HCT116 (cell line): ENCODE results near the gene LCE6A. TPM values are rescaled to one million over a fixed set of nuclear protein-coding genes. Genes with fewer than 3 reads are reported as not detected.

ENCODE experiments used
- ATAC-seq: fragments of 200-7000 bp; cut with Tn5 transposase; 2 replicates; pipeline ENCODE4 v1.9.1; 2020; ENCODE audit warnings: mild to moderate bottlenecking, moderate library complexity
- BruUV-seq: library from RNA; stranded (reverse); fragments of 400-500 nt; replicated peaks from 2 replicates; lab custom pipeline; 2021; lab: Mats Ljungman, UMichigan
- CTCF ChIA-PET: fragments of 300-600 bp; sonication (Branson Sonifier 250); formaldehyde crosslinking; loops from one replicate; lab custom pipeline; 2021; ENCODE audit warnings: antibody characterized with exemption; lab: Charles Lee
- POLR2A ChIA-PET: fragments of 300-600, 350-600 bp; sonication (Branson Sonifier 250); formaldehyde crosslinking; loops from one replicate; lab custom pipeline; 2021; ENCODE audit warnings: antibody characterized with exemption; lab: Charles Lee
- RAD21 ChIA-PET, 2 experiments: fragments of 300-600 bp; sonication (Branson Sonifier 250); formaldehyde crosslinking; loops; one replicate each; lab custom pipeline; 2023; ENCODE audit warnings: low total read pairs in 2 of 2; ENCODE audit not compliant: uncharacterized antibody in 2 of 2, unreplicated experiment in 2 of 2, low non-redundant PET in 1 of 2; lab: Charles Lee
- DNase-seq: peaks from one replicate; pipeline ENCODE4 v3.0.0-alpha.2; 2010; ENCODE audit warnings: low read depth, low spot score
- H2AFZ ChIP-seq: fragments of 200-600 bp; shearing (Covaris generic), sonication (generic); 2 replicates; pipeline ENCODE4 v1.6.1; 2017; ENCODE audit warnings: low read depth, mixed run types, mixed read lengths, antibody characterized with exemption, low read length; ENCODE audit not compliant: poor library complexity, severe bottlenecking
- H3K27ac ChIP-seq: 2 replicates; pipeline ENCODE4 v1.5.1; 2012; ENCODE audit warnings: low read depth, low read length
- H3K27me3 ChIP-seq: fragments of 200-600 bp; sonication (generic); 2 replicates; pipeline ENCODE4 v1.6.1; 2016; ENCODE audit warnings: mixed run types, low read length, mixed read lengths; ENCODE audit not compliant: insufficient read depth
- H3K36me3 ChIP-seq, 2 experiments: fragments of 200-500 bp in 1 of 2; fragments of 200-600 bp in 1 of 2; sonication (Bioruptor generic) in 1 of 2; sonication (generic) in 1 of 2; 2 replicates each; pipeline versions ENCODE4 v1.5.1 to v1.6.1; 2014 to 2016; ENCODE audit warnings: low read length in 2 of 2, inconsistent platforms in 1 of 2, mixed read lengths in 1 of 2, mixed run types in 1 of 2; ENCODE audit not compliant: insufficient read depth in 2 of 2, control insufficient read depth in 1 of 2
- H3K4me1 ChIP-seq, 2 experiments: fragments of 200-600 bp in 1 of 2; sonication (generic) in 1 of 2; 2 replicates each; pipeline versions ENCODE4 v1.5.1 to v1.6.1; 2012 to 2017; ENCODE audit warnings: low read length in 2 of 2, inconsistent platforms in 1 of 2, mild to moderate bottlenecking in 1 of 2, mixed read lengths in 1 of 2, mixed run types in 1 of 2, moderate library complexity in 1 of 2; ENCODE audit not compliant: insufficient read depth in 2 of 2, control insufficient read depth in 1 of 2
- H3K4me2 ChIP-seq: fragments of 200-600 bp; sonication (generic); 2 replicates; pipeline ENCODE4 v1.6.1; 2017; ENCODE audit warnings: mixed run types, low read length, mixed read lengths
- H3K4me3 ChIP-seq, 2 experiments: fragments of 200-600 bp in 1 of 2; sonication (generic) in 1 of 2; replicated peaks in 1 of 2; 2 replicates each; pipeline ENCODE4 v1.5.1; 2011 to 2016; ENCODE audit warnings: low read length in 2 of 2, control low read depth in 1 of 2, low read depth in 1 of 2, mild to moderate bottlenecking in 1 of 2, mixed read lengths in 1 of 2, mixed run types in 1 of 2
- H3K79me2 ChIP-seq: fragments of 200-600 bp; sonication (generic); 2 replicates; pipeline ENCODE4 v1.6.1; 2017; ENCODE audit warnings: mild to moderate bottlenecking, mixed run types, low read length, moderate library complexity, mixed read lengths; ENCODE audit not compliant: insufficient read depth
- H3K9ac ChIP-seq: fragments of 200-600 bp; sonication (generic); 2 replicates; pipeline ENCODE4 v1.6.1; 2016; ENCODE audit warnings: low read length, mixed read lengths
- H3K9me2 ChIP-seq: fragments of 200-600 bp; sonication (generic), shearing (Covaris generic); 2 replicates; pipeline ENCODE4 v1.6.1; 2017; ENCODE audit warnings: mixed run types, mild to moderate bottlenecking, moderate library complexity; ENCODE audit not compliant: insufficient read depth
- H3K9me3 ChIP-seq, 2 experiments: fragments of 200-500 bp in 1 of 2; fragments of 200-600 bp in 1 of 2; sonication (Bioruptor generic) in 1 of 2; sonication (generic) in 1 of 2; 2 replicates each; pipeline ENCODE4 v1.6.1; 2014 to 2017; ENCODE audit warnings: low read length in 2 of 2, mixed read lengths in 2 of 2, inconsistent platforms in 1 of 2, low read depth in 1 of 2, mild to moderate bottlenecking in 1 of 2, mixed run types in 1 of 2, moderate library complexity in 1 of 2; ENCODE audit not compliant: control insufficient read depth in 1 of 2, insufficient read depth in 1 of 2
- H4K20me1 ChIP-seq: fragments of 200-600 bp; sonication (generic), shearing (Covaris generic); 2 replicates; pipeline ENCODE4 v1.6.1; 2017; ENCODE audit warnings: mixed run types, mild to moderate bottlenecking, moderate library complexity; ENCODE audit not compliant: insufficient read depth
- CBX3 ChIP-seq: IDR thresholded peaks from 2 replicates; pipeline ENCODE4 v1.6.1; 2012; ENCODE audit warnings: low read depth
- CEBPB ChIP-seq: IDR thresholded peaks from 2 replicates; pipeline ENCODE4 v1.6.1; 2012; ENCODE audit warnings: low read depth
- CTCF ChIP-seq, 3 experiments: fragments of 200-600 bp in 1 of 3; sonication (generic) in 1 of 3; IDR thresholded peaks in 2 of 3; conservative IDR thresholded peaks in 1 of 3; 2 replicates each; pipeline ENCODE4 v1.5.1; 2012 to 2017; ENCODE audit warnings: low read depth in 2 of 3, low read length in 2 of 3, antibody characterized with exemption in 1 of 3, borderline replicate concordance in 1 of 3, control low read depth in 1 of 3, mild to moderate bottlenecking in 1 of 3, mixed read lengths in 1 of 3, mixed run types in 1 of 3, moderate library complexity in 1 of 3; ENCODE audit not compliant: insufficient read depth in 1 of 3
- EGR1 ChIP-seq: IDR thresholded peaks from 2 replicates; pipeline ENCODE4 v1.6.1; 2012; ENCODE audit warnings: low read depth
- EZH2 ChIP-seq: fragments of 200-600 bp; sonication (generic); IDR thresholded peaks from 2 replicates; pipeline ENCODE4 v1.6.1; 2017; ENCODE audit warnings: antibody characterized with exemption, mixed run types
- POLR2AphosphoS5 ChIP-seq: IDR thresholded peaks from 2 replicates; pipeline ENCODE4 v1.6.1; 2011; ENCODE audit warnings: mild to moderate bottlenecking, low read depth, low read length, moderate library complexity
- SRF ChIP-seq: IDR thresholded peaks from 2 replicates; pipeline ENCODE4 v1.6.1; 2012; ENCODE audit warnings: low read depth
- TCF7L2 ChIP-seq: IDR thresholded peaks from 2 replicates; pipeline ENCODE4 v1.7.0; 2011; ENCODE audit warnings: borderline replicate concordance, inconsistent platforms; ENCODE audit not compliant: insufficient read depth, insufficient read length; ENCODE audit errors: extremely low read depth
- ZBTB33 ChIP-seq: IDR thresholded peaks from 2 replicates; pipeline ENCODE4 v1.6.1; 2011; ENCODE audit warnings: mild to moderate bottlenecking, low read length, moderate library complexity; ENCODE audit not compliant: insufficient replicate concordance; ENCODE audit errors: extremely low read depth
- intact Hi-C: fragments of 100-400 bp; cut with micrococcal nuclease; formaldehyde crosslinking; loops from 2 replicates; pipeline ENCODE4 v1.10.0; 2022
- total RNA-seq: library from RNA; stranded (reverse); gene quantifications from one replicate; pipeline ENCODE4 v1.2.1, GENCODE V29; 2021; ENCODE audit not compliant: unreplicated experiment

The LCE6A gene
- total RNA-seq, 1 experiment from 2014 or later, result not detected

GRCh38 chr1:152880907-152881306 is 38.3 kb downstream of the LCE6A start:
- intact Hi-C loops, result no loop called here
- H3K27ac ChIP-seq, result no peak overlapping the region
- no peak overlapping the region for H3K4me3 ChIP-seq
- H3K4me1 ChIP-seq, result no peaks in the 10 kb centered on the region
- H3K4me2 ChIP-seq, result no peak overlapping the region
- no peaks in the 10 kb centered on the region for H3K36me3 ChIP-seq
- no peak overlapping the region for H3K9ac ChIP-seq
- no peaks in the 10 kb centered on the region for H4K20me1 ChIP-seq
- no peaks in the 10 kb centered on the region for H3K9me2 ChIP-seq
- no peaks in the 10 kb centered on the region for H3K9me3 ChIP-seq
- RAD21 ChIA-PET, result no interaction called here
- H3K79me2 ChIP-seq, result no peaks in the 10 kb centered on the region
- no peak for DNase-seq
- BruUV-seq, result no TSS peak
- H3K27me3 ChIP-seq, result peaks cover 12% of the 10 kb centered on the region; the same call in 1 of the 2 replicates
- POLR2A ChIA-PET, result no interaction called here
- no peak for TF ChIP-seq CTCF (IDR thresholded peaks at IDR 0.05 in 2 of 3, conservative IDR thresholded peaks at IDR 0.05 in 1 of 3; ENCODE audit: borderline replicate concordance in 1 of 3, insufficient read depth in 1 of 3, low read depth in 2 of 3, low read length in 2 of 3)
- TF ChIP-seq POLR2AphosphoS5, result no peak
- ATAC-seq, result no peak
- no peak overlapping the region for H2AFZ ChIP-seq
- CTCF ChIA-PET, result no interaction called here

- ChIA-PET POLR2A (no interaction called here), RAD21 (no interaction called here), CTCF (no interaction called here)
- Histone ChIP-seq H3K9ac (no peak overlapping the region), H3K27me3 (peaks cover 31% of the 10 kb centered on the region), H3K4me2 (no peak overlapping the region), H3K79me2 (no peaks in the 10 kb centered on the region), H3K36me3 (no peaks in the 10 kb centered on the region), H3K27ac (no peak overlapping the region), H4K20me1 (no peaks in the 10 kb centered on the region), H3K4me1 (no peaks in the 10 kb centered on the region), H3K9me2 (no peaks in the 10 kb centered on the region), H3K9me3 (no peaks in the 10 kb centered on the region), H3K4me3 (no peak overlapping the region), H2AFZ (no peak overlapping the region)
- intact Hi-C loops, result no loop called here
- no TSS peak for BruUV-seq
- DNase-seq (no peak), ATAC-seq (no peak)
- TF ChIP-seq SRF (no peak), CEBPB (no peak), EZH2 (no peak), EGR1 (no peak), ZBTB33 (no peak), CTCF (IDR thresholded peaks at IDR 0.05 in 2 of 3, conservative IDR thresholded peaks at IDR 0.05 in 1 of 3; ENCODE audit: borderline replicate concordance in 1 of 3, insufficient read depth in 1 of 3, low read depth in 2 of 3, low read length in 2 of 3) (no peak), TCF7L2 (no peak), CBX3 (no peak)
Measured at GRCh38 chr1:152884085-152884484, 41.4 kb downstream of the LCE6A start.
